CD8-positive, alpha-beta memory T cell (primary cell): ENCODE measurements around the gene ANO4. TPM values are rescaled to one million over a fixed set of nuclear protein-coding genes. Genes with fewer than 3 reads are reported as not detected.

ENCODE experiments used
- CTCF ChIA-PET: fragments of 350-600 bp; sonication (Branson Sonifier 250); formaldehyde crosslinking; loops from one replicate; lab custom pipeline; 2021; ENCODE audit warnings: antibody characterized with exemption; lab: Charles Lee
- POLR2A ChIA-PET: fragments of 350-600 bp; sonication (Branson Sonifier 250); formaldehyde crosslinking; loops from one replicate; lab custom pipeline; 2021; ENCODE audit warnings: antibody characterized with exemption; lab: Charles Lee
- DNase-seq, 5 donors: peaks; one replicate each; pipeline versions ENCODE4 v3.0.0 to v3.0.0-alpha.2; 2020 to 2022; ENCODE audit warnings: mixed read lengths in 1 of 5
- H3K27ac ChIP-seq: one replicate; pipeline ENCODE4 v1.7.0; 2013; ENCODE audit warnings: low read depth, mild to moderate bottlenecking, low read length, moderate library complexity
- H3K27me3 ChIP-seq: 2 replicates; pipeline ENCODE4 v1.7.0; 2013; ENCODE audit warnings: low read length, mild to moderate bottlenecking; ENCODE audit not compliant: insufficient read depth, poor library complexity, severe bottlenecking
- H3K36me3 ChIP-seq: 2 replicates; pipeline ENCODE4 v1.7.0; 2013; ENCODE audit warnings: mild to moderate bottlenecking, low read length, moderate library complexity; ENCODE audit not compliant: insufficient read depth
- H3K4me1 ChIP-seq: 2 replicates; pipeline ENCODE4 v1.7.0; 2013; ENCODE audit warnings: mild to moderate bottlenecking, low read length, moderate library complexity; ENCODE audit not compliant: insufficient read depth
- H3K4me3 ChIP-seq: 2 replicates; pipeline ENCODE4 v1.7.0; 2013; ENCODE audit warnings: mild to moderate bottlenecking, low read length
- H3K9me3 ChIP-seq: 2 replicates; pipeline ENCODE4 v1.7.0; 2013; ENCODE audit warnings: mild to moderate bottlenecking, low read length
- H3K27ac Mint-ChIP-seq, 8 donors: one replicate each; pipeline ENCODE4 v1.8.0; 2020 to 2021; ENCODE audit warnings: mixed read lengths in 8 of 8, mild to moderate bottlenecking in 6 of 8, inconsistent platforms in 3 of 8, moderate library complexity in 3 of 8
- H3K27me3 Mint-ChIP-seq, 2 donors: one replicate each; pipeline ENCODE4 v1.8.0; 2020 to 2021; ENCODE audit warnings: mixed read lengths in 2 of 2, mild to moderate bottlenecking in 1 of 2, moderate library complexity in 1 of 2
- H3K36me3 Mint-ChIP-seq, 3 donors: one replicate each; pipeline ENCODE4 v1.8.0; 2020 to 2021; ENCODE audit warnings: mixed read lengths in 3 of 3, inconsistent platforms in 1 of 3, mild to moderate bottlenecking in 1 of 3
- H3K4me1 Mint-ChIP-seq, 3 donors: one replicate each; pipeline ENCODE4 v1.8.0; 2020 to 2021; ENCODE audit warnings: mixed read lengths in 3 of 3, inconsistent platforms in 1 of 3, mild to moderate bottlenecking in 1 of 3
- H3K4me3 Mint-ChIP-seq, 7 donors: one replicate each; pipeline ENCODE4 v1.8.0; 2020 to 2021; ENCODE audit warnings: mixed read lengths in 7 of 7, mild to moderate bottlenecking in 6 of 7, moderate library complexity in 4 of 7, inconsistent platforms in 2 of 7
- H3K9me3 Mint-ChIP-seq, 5 donors: one replicate each; pipeline ENCODE4 v1.8.0; 2020 to 2022; ENCODE audit warnings: mixed read lengths in 5 of 5, mild to moderate bottlenecking in 3 of 5, moderate library complexity in 2 of 5, inconsistent platforms in 1 of 5
- polyA plus RNA-seq: library from polyadenylated mRNA; unstranded; fragments of 300-500 nt; fragmentation: Illumina TruSeq; gene quantifications from one replicate; pipeline ENCODE4 v1.2.3, GENCODE V29; 2021
- total RNA-seq, 2 experiments: library from RNA; stranded (reverse); gene quantifications; one replicate each; pipeline ENCODE4 v1.2.3, GENCODE V29; 2021

The ANO4 gene
- total RNA-seq (not detected), polyA plus RNA-seq (not detected)

- Histone ChIP-seq H3K27me3 (no peaks in the 10 kb centered on the region), H3K27ac (no peak within 1 kb of the TSS), H3K4me1 (no peaks in the 10 kb centered on the region), H3K9me3 (no peaks in the 10 kb centered on the region), H3K36me3 (no peaks in the 10 kb centered on the region), H3K4me3 (no peak within 1 kb of the TSS)
- no peak within 1 kb of the TSS for H3K4me3 Mint-ChIP-seq
- H3K36me3 Mint-ChIP-seq, result no peaks in the 10 kb centered on the region
- peaks cover 0 to 2% (median 0%) of the 10 kb centered on the region in 5 donors for H3K9me3 Mint-ChIP-seq
- ChIA-PET POLR2A (no interaction called here), CTCF (no interaction called here)
- H3K27ac Mint-ChIP-seq, result no peak within 1 kb of the TSS
- peaks cover 5% of the 10 kb centered on the region in 2 donors for H3K27me3 Mint-ChIP-seq
- DNase-seq, result no peak
- no peaks in the 10 kb centered on the region for H3K4me1 Mint-ChIP-seq
Measured at GRCh38 chr12:100794441-100795173, at the start of gene ANO4. TSS of gene ANO4 (plus strand) at chr12:100794776. CDS start at chr12:100901786, 107,010 bp downstream.

- H3K4me3 Mint-ChIP-seq, result no peak overlapping the region
- Histone ChIP-seq H3K27ac (no peak overlapping the region), H3K9me3 (no peaks in the 10 kb centered on the region), H3K27me3 (no peaks in the 10 kb centered on the region), H3K4me1 (no peaks in the 10 kb centered on the region), H3K36me3 (no peaks in the 10 kb centered on the region), H3K4me3 (no peak overlapping the region)
- H3K9me3 Mint-ChIP-seq, result peaks cover 0 to 12% (median 4%) of the 10 kb centered on the region in 5 donors
- POLR2A ChIA-PET, result no interaction called here
- H3K27ac Mint-ChIP-seq, result no peak overlapping the region
- H3K36me3 Mint-ChIP-seq, result no peaks in the 10 kb centered on the region
- DNase-seq, result no peak
- H3K4me1 Mint-ChIP-seq, result no peaks in the 10 kb centered on the region
- H3K27me3 Mint-ChIP-seq, result peaks cover 0 to 1% of the 10 kb centered on the region in 2 donors
- CTCF ChIA-PET, result no interaction called here
Measured at GRCh38 chr12:100745378-100746071, 49.1 kb upstream of the ANO4 start.

GRCh38 chr12:100752841-100753240 lies 41.7 kb upstream of the ANO4 start:
- Mint-ChIP-seq H3K9me3 (peaks cover 0 to 3% (median 1%) of the 10 kb centered on the region in 5 donors), H3K4me1 (no peaks in the 10 kb centered on the region), H3K4me3 (no peak overlapping the region), H3K27ac (no peak overlapping the region), H3K36me3 (no peaks in the 10 kb centered on the region), H3K27me3 (peaks cover 1 to 3% of the 10 kb centered on the region in 2 donors)
- no peak for DNase-seq
- Histone ChIP-seq H3K27ac (no peak overlapping the region), H3K4me1 (no peaks in the 10 kb centered on the region), H3K9me3 (no peaks in the 10 kb centered on the region), H3K4me3 (no peak overlapping the region), H3K27me3 (no peaks in the 10 kb centered on the region), H3K36me3 (no peaks in the 10 kb centered on the region)
- ChIA-PET CTCF (no interaction called here), POLR2A (no interaction called here)

- no peak for DNase-seq
- Mint-ChIP-seq H3K9me3 (peaks cover 0 to 3% (median under 1%) of the 10 kb centered on the region in 5 donors), H3K36me3 (no peaks in the 10 kb centered on the region), H3K27ac (no peak overlapping the region), H3K4me1 (no peaks in the 10 kb centered on the region), H3K27me3 (peaks cover under 1 to 3% of the 10 kb centered on the region in 2 donors), H3K4me3 (no peak overlapping the region)
- Histone ChIP-seq H3K27ac (no peak overlapping the region), H3K27me3 (no peaks in the 10 kb centered on the region), H3K36me3 (no peaks in the 10 kb centered on the region), H3K4me3 (no peak overlapping the region), H3K9me3 (no peaks in the 10 kb centered on the region), H3K4me1 (no peaks in the 10 kb centered on the region)
- POLR2A ChIA-PET, result no interaction called here
- CTCF ChIA-PET, result no interaction called here
Measured at GRCh38 chr12:100753837-100754236, 40.7 kb upstream of the ANO4 start.

GRCh38 chr12:100755186-100755585 lies 39.4 kb upstream of the ANO4 start:
- no peak overlapping the region for H3K27ac ChIP-seq
- H3K36me3 ChIP-seq, result no peaks in the 10 kb centered on the region
- H3K4me1 ChIP-seq, result no peaks in the 10 kb centered on the region
- Mint-ChIP-seq H3K9me3 (peaks cover 0 to 3% (median 0%) of the 10 kb centered on the region in 5 donors), H3K27me3 (peaks cover 0 to 3% of the 10 kb centered on the region in 2 donors), H3K36me3 (no peaks in the 10 kb centered on the region), H3K4me1 (no peaks in the 10 kb centered on the region), H3K27ac (no peak overlapping the region), H3K4me3 (no peak overlapping the region)
- CTCF ChIA-PET, result no interaction called here
- H3K27me3 ChIP-seq, result no peaks in the 10 kb centered on the region
- H3K4me3 ChIP-seq, result no peak overlapping the region
- no peaks in the 10 kb centered on the region for H3K9me3 ChIP-seq
- POLR2A ChIA-PET, result no interaction called here
- DNase-seq, result no peak

- H3K27me3 Mint-ChIP-seq, result peaks cover 0 to 3% of the 10 kb centered on the region in 2 donors
- H3K4me3 Mint-ChIP-seq, result no peak overlapping the region
- H3K4me1 ChIP-seq, result no peaks in the 10 kb centered on the region
- no peaks in the 10 kb centered on the region for H3K4me1 Mint-ChIP-seq
- H3K36me3 Mint-ChIP-seq, result no peaks in the 10 kb centered on the region
- H3K9me3 ChIP-seq, result no peaks in the 10 kb centered on the region
- no peak for DNase-seq
- CTCF ChIA-PET, result no interaction called here
- H3K4me3 ChIP-seq, result no peak overlapping the region
- H3K36me3 ChIP-seq, result no peaks in the 10 kb centered on the region
- no peak overlapping the region for H3K27ac Mint-ChIP-seq
- H3K9me3 Mint-ChIP-seq, result peaks cover 0 to 1% (median 0%) of the 10 kb centered on the region in 5 donors
- H3K27me3 ChIP-seq, result no peaks in the 10 kb centered on the region
- no peak overlapping the region for H3K27ac ChIP-seq
- POLR2A ChIA-PET, result no interaction called here
Measured at GRCh38 chr12:100758083-100758482, 36.5 kb upstream of the ANO4 start.

GRCh38 chr12:100767371-100767770 lies 27.2 kb upstream of the ANO4 start:
- POLR2A ChIA-PET, result no interaction called here
- H3K9me3 Mint-ChIP-seq, result peaks cover 0 to 14% (median 3%) of the 10 kb centered on the region in 5 donors

GRCh38 chr12:100767950-100768349 lies 26.6 kb upstream of the ANO4 start:
- POLR2A ChIA-PET, result no interaction called here
- Histone ChIP-seq H3K9me3 (no peaks in the 10 kb centered on the region), H3K27ac (no peak overlapping the region), H3K27me3 (no peaks in the 10 kb centered on the region), H3K36me3 (no peaks in the 10 kb centered on the region), H3K4me3 (no peak overlapping the region), H3K4me1 (no peaks in the 10 kb centered on the region)
- Mint-ChIP-seq H3K27me3 (peaks cover 0 to 3% of the 10 kb centered on the region in 2 donors), H3K4me1 (no peaks in the 10 kb centered on the region), H3K27ac (no peak overlapping the region), H3K36me3 (no peaks in the 10 kb centered on the region), H3K4me3 (no peak overlapping the region), H3K9me3 (peaks cover 0 to 18% (median 3%) of the 10 kb centered on the region in 5 donors)
- CTCF ChIA-PET, result no interaction called here
- DNase-seq, result no peak

More at GRCh38 chr12:100767371-100767770, 27.2 kb upstream of the ANO4 start:
- Histone ChIP-seq H3K36me3 (no peaks in the 10 kb centered on the region), H3K4me3 (no peak overlapping the region), H3K27ac (no peak overlapping the region), H3K27me3 (no peaks in the 10 kb centered on the region), H3K9me3 (no peaks in the 10 kb centered on the region), H3K4me1 (no peaks in the 10 kb centered on the region)
- H3K27ac Mint-ChIP-seq, result no peak overlapping the region
- no peaks in the 10 kb centered on the region for H3K36me3 Mint-ChIP-seq
- H3K4me1 Mint-ChIP-seq, result no peaks in the 10 kb centered on the region
- peaks cover 0 to 3% of the 10 kb centered on the region in 2 donors for H3K27me3 Mint-ChIP-seq
- CTCF ChIA-PET, result no interaction called here
- no peak for DNase-seq
- no peak overlapping the region for H3K4me3 Mint-ChIP-seq
